HCT116 (cell line): ENCODE data around the gene ARID5A.

ENCODE experiments used
- EZH2 ChIP-seq: fragments of 200-600 bp; sonication (generic); IDR thresholded peaks from 2 replicates; pipeline ENCODE4 v1.6.1; 2017; ENCODE audit warnings: antibody characterized with exemption, mixed run types
- EZH2phosphoT487 ChIP-seq: fragments of 200-600 bp; IDR thresholded peaks from 2 replicates; pipeline ENCODE4 v1.6.1; 2018; ENCODE audit warnings: antibody characterized with exemption, borderline replicate concordance
- POLR2A ChIP-seq: IDR thresholded peaks from 2 replicates; pipeline ENCODE4 v1.7.0; 2011; ENCODE audit warnings: borderline replicate concordance; ENCODE audit not compliant: insufficient read depth, insufficient read length; ENCODE audit errors: extremely low read depth
- POLR2AphosphoS5 ChIP-seq: IDR thresholded peaks from 2 replicates; pipeline ENCODE4 v1.6.1; 2011; ENCODE audit warnings: mild to moderate bottlenecking, low read depth, low read length, moderate library complexity
- RAD21 ChIP-seq: IDR thresholded peaks from 2 replicates; pipeline ENCODE4 v1.6.1; 2012; ENCODE audit warnings: low read depth, mild to moderate bottlenecking
- YY1 ChIP-seq: IDR thresholded peaks from 2 replicates; pipeline ENCODE4 v1.6.1; 2011; ENCODE audit warnings: low read length, low read depth, moderate library complexity, mild to moderate bottlenecking; ENCODE audit not compliant: insufficient replicate concordance; ENCODE audit errors: extremely low read depth
- TF ChIP-seq, protein P1 (sequence below), 3 experiments: fragments of 200-600 bp in 1 of 3; sonication (generic) in 1 of 3; IDR thresholded peaks in 2 of 3; conservative IDR thresholded peaks in 1 of 3; 2 replicates each; pipeline ENCODE4 v1.5.1; 2012 to 2017; ENCODE audit warnings: low read depth in 2 of 3, low read length in 2 of 3, antibody characterized with exemption in 1 of 3, borderline replicate concordance in 1 of 3, control low read depth in 1 of 3, mild to moderate bottlenecking in 1 of 3, mixed read lengths in 1 of 3, mixed run types in 1 of 3, moderate library complexity in 1 of 3; ENCODE audit not compliant: insufficient read depth in 1 of 3
- TF ChIP-seq, protein P2 (sequence below): IDR thresholded peaks from 2 replicates; pipeline ENCODE4 v1.6.1; 2012; ENCODE audit warnings: low read depth

DNA sequence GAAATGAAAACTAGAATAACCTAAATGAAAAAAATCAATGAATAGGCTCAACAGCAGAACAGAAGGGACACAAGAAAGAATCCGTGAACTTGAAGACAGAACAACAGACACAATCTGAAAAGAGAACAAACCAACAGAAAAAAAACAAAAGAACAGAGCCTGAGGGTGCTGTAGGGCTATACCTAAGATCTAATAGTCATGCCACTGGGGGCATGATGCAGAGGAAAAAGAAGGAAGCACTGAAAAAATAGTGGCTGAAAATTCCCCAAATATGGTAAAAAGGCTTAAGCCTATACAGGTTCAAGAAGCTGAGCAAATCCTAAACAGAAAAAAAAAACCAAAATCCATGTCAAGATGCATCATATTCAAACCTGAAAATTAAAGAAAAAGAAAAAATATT lies 51.3 kb downstream of the ARID5A start:
- TF ChIP-seq POLR2AphosphoS5 (no peak), YY1 (no peak), RAD21 (no peak), POLR2A (no peak), EZH2 (no peak), EZH2phosphoT487 (no peak)
- TF ChIP-seq, protein P1, sequence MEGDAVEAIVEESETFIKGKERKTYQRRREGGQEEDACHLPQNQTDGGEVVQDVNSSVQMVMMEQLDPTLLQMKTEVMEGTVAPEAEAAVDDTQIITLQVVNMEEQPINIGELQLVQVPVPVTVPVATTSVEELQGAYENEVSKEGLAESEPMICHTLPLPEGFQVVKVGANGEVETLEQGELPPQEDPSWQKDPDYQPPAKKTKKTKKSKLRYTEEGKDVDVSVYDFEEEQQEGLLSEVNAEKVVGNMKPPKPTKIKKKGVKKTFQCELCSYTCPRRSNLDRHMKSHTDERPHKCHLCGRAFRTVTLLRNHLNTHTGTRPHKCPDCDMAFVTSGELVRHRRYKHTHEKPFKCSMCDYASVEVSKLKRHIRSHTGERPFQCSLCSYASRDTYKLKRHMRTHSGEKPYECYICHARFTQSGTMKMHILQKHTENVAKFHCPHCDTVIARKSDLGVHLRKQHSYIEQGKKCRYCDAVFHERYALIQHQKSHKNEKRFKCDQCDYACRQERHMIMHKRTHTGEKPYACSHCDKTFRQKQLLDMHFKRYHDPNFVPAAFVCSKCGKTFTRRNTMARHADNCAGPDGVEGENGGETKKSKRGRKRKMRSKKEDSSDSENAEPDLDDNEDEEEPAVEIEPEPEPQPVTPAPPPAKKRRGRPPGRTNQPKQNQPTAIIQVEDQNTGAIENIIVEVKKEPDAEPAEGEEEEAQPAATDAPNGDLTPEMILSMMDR (IDR thresholded peaks at IDR 0.05 in 2 of 3, conservative IDR thresholded peaks at IDR 0.05 in 1 of 3; ENCODE audit: borderline replicate concordance in 1 of 3, insufficient read depth in 1 of 3, low read depth in 2 of 3, low read length in 2 of 3) = no peak
- TF ChIP-seq, protein P2, sequence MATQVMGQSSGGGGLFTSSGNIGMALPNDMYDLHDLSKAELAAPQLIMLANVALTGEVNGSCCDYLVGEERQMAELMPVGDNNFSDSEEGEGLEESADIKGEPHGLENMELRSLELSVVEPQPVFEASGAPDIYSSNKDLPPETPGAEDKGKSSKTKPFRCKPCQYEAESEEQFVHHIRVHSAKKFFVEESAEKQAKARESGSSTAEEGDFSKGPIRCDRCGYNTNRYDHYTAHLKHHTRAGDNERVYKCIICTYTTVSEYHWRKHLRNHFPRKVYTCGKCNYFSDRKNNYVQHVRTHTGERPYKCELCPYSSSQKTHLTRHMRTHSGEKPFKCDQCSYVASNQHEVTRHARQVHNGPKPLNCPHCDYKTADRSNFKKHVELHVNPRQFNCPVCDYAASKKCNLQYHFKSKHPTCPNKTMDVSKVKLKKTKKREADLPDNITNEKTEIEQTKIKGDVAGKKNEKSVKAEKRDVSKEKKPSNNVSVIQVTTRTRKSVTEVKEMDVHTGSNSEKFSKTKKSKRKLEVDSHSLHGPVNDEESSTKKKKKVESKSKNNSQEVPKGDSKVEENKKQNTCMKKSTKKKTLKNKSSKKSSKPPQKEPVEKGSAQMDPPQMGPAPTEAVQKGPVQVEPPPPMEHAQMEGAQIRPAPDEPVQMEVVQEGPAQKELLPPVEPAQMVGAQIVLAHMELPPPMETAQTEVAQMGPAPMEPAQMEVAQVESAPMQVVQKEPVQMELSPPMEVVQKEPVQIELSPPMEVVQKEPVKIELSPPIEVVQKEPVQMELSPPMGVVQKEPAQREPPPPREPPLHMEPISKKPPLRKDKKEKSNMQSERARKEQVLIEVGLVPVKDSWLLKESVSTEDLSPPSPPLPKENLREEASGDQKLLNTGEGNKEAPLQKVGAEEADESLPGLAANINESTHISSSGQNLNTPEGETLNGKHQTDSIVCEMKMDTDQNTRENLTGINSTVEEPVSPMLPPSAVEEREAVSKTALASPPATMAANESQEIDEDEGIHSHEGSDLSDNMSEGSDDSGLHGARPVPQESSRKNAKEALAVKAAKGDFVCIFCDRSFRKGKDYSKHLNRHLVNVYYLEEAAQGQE = no peak
